Uterine smooth muscle cell (primary cell): ENCODE measurements around the gene ZNF816. TPM values are rescaled to one million over a fixed set of nuclear protein-coding genes. Genes with fewer than 3 reads are reported as not detected.

Experiments
- total RNA-seq: library from RNA; depleted of rRNA; stranded (reverse); fragments of >200 nt; gene quantifications from 2 replicates; pipeline ENCODE4 v1.2.3, GENCODE V29; 2014

ZNF816 gene
- total RNA-seq: 8.0 and 13.6 TPM in 2 replicates

DNA sequence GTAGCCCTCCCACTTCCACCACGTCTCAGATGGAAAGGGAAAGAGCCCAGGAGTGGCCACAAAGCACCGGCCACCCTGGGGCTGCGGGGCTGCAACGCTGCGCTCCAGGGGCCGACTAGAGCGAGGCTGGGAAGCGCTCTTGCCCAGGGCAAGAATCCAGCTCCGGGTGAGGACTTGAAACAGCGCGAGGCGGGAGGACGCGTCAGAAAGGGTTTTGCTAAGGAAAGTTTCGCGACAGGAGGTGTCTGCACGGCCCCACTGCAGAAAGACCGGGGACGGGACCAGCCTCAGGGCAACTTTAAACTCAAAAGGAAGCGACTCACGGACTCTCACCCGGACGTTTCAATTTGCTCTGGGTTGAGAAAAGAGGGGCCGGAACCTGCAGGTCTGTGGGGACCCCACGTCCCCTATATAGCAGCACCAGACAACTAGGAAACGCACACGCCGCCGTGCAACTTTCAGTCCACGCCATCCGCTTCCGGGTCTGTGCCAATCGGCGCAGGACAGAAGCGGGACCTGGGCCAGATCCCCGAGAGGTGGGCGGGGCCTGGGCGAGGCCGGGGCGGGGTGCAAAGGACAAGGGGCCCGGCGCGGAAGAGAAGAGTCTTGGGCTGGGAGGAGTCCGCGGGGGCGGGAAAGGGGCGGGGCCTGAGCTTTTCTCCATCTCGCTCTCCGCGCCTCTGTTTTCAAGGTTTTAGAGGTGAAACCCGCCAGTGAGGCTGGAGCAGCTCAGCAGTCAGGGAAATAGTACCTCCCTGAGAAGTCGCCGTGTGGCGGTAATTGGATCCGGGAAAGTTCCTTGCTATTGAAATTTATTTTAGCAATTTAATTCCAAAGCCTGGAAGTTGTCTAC is at the start of gene ZNF816:
Gene ZNF816 (minus strand): TSS at position 488 of the 853 bp plus-strand sequence. CDS start 6,792 bp downstream, outside the sequence.

GRCh38 chr19:52922841-52923777 is 39.6 kb downstream of the ZNF816 start, which contains the start of gene ZNF888:
ZNF888 (minus strand) TSS chr19:52923428; CDS start chr19:52917873, 5,555 bp downstream.

Other genes with a start within 250 kb of the ZNF816 start
- gene ZNF611, start 227.8 kb downstream of the ZNF816 start, total RNA-seq: 12.3 and 13.9 TPM in 2 replicates
- gene ZNF600, start 176.1 kb downstream of the ZNF816 start, total RNA-seq: 3.9 and 4.0 TPM in 2 replicates
- gene ZNF28, start 141.2 kb downstream of the ZNF816 start, total RNA-seq: 9.5 and 17.6 TPM in 2 replicates
- gene ZNF468, start 105.3 kb downstream of the ZNF816 start, total RNA-seq: 28.7 and 29.2 TPM in 2 replicates
- 12.9 and 20.1 TPM in 2 replicates for gene ZNF320, start 65.2 kb downstream of the ZNF816 start, total RNA-seq
- 5.5 and 8.1 TPM in 2 replicates for gene ZNF888, start 39.5 kb downstream of the ZNF816 start, total RNA-seq
- not detected in 2 replicates for gene ERVV-1, start 51.0 kb upstream of the ZNF816 start, total RNA-seq
- not detected in 2 replicates for gene ERVV-2, start 81.9 kb upstream of the ZNF816 start, total RNA-seq
- gene ZNF160, start 140.5 kb upstream of the ZNF816 start, total RNA-seq: 25.5 and 31.2 TPM in 2 replicates
- 6.1 and 6.3 TPM in 2 replicates for gene ZNF415, start 170.0 kb upstream of the ZNF816 start, total RNA-seq
- 7.6 and 9.9 TPM in 2 replicates for gene ZNF347, start 196.2 kb upstream of the ZNF816 start, total RNA-seq
- 4.4 and 4.6 TPM in 2 replicates for gene ZNF665, start 230.5 kb upstream of the ZNF816 start, total RNA-seq